DND-41 (cell line): Measurements from ENCODE around the gene RDH5.

Experiments
- EZH2 ChIP-seq: IDR thresholded peaks from 3 replicates; pipeline ENCODE4 v1.6.1; 2012; ENCODE audit warnings: borderline replicate concordance, low read depth, mild to moderate bottlenecking, moderate library complexity, low read length, inconsistent platforms; ENCODE audit not compliant: severe bottlenecking
- TF ChIP-seq, protein P1 (sequence below): IDR thresholded peaks from 2 replicates; pipeline ENCODE4 v1.5.1; 2012; ENCODE audit warnings: borderline replicate concordance, low read length, moderate library complexity, mild to moderate bottlenecking; ENCODE audit not compliant: poor library complexity, severe bottlenecking; ENCODE audit errors: extremely low read depth

DNA sequence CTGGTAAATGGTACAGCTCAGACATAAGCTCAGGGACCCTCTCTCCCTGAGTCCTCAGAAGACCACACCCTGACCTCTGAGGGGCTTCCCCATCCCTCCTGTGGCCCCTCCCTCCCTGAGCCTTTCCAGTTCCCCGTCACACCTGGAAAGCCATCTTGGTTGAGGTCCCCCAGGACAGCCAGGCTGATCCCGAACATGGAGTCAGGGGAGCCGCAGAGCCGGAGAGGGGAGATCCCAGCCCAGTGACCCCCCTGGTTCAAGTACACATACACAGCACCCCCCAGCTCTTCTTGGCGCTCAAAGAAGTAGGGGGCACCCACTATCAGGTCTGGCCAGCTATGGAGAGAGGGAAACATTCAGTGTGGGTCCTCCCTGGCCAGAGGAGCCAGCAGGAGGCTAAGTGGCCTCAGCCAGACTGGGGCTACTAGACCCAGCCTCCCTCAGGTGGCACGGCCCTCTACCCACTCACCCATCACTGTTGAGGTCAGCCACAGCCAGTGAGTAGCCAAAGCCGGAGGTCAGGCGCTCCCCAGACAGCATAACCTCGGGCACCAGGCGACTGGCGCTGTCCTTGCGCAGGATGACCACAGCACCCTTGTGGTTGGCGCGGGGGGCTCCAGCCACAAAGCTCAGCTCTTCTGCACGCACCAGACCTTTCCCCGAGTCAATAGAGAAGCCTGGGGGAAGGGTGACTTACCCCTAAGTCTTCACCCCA is 21.8 kb upstream of the RDH5 start:
- TF ChIP-seq, protein P1, sequence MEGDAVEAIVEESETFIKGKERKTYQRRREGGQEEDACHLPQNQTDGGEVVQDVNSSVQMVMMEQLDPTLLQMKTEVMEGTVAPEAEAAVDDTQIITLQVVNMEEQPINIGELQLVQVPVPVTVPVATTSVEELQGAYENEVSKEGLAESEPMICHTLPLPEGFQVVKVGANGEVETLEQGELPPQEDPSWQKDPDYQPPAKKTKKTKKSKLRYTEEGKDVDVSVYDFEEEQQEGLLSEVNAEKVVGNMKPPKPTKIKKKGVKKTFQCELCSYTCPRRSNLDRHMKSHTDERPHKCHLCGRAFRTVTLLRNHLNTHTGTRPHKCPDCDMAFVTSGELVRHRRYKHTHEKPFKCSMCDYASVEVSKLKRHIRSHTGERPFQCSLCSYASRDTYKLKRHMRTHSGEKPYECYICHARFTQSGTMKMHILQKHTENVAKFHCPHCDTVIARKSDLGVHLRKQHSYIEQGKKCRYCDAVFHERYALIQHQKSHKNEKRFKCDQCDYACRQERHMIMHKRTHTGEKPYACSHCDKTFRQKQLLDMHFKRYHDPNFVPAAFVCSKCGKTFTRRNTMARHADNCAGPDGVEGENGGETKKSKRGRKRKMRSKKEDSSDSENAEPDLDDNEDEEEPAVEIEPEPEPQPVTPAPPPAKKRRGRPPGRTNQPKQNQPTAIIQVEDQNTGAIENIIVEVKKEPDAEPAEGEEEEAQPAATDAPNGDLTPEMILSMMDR: no peak
- TF ChIP-seq EZH2: no peak
